Keratinocyte (primary cell): ENCODE measurements around the gene C16orf96.

Experiments used
- CTCF ChIP-seq, 3 experiments: IDR thresholded peaks in 1 of 3; conservative IDR thresholded peaks in 1 of 3; optimal IDR thresholded peaks in 1 of 3; 2 replicates in 2 of 3; 3 replicates in 1 of 3; pipeline versions ENCODE3 to v1.5.1; 2011; ENCODE audit warnings: low read length in 3 of 3, mild to moderate bottlenecking in 3 of 3, moderate library complexity in 2 of 3, control low read depth in 1 of 3, inconsistent platforms in 1 of 3; ENCODE audit not compliant: insufficient read depth in 2 of 3; ENCODE audit errors: extremely low read depth in 1 of 3
- EZH2 ChIP-seq: IDR thresholded peaks from one replicate; pipeline ENCODE4 v1.6.1; 2012; ENCODE audit warnings: inconsistent platforms, mild to moderate bottlenecking, low read length, moderate library complexity

GRCh38 chr16:4525069-4525468 is 31.1 kb upstream of the C16orf96 start:
- TF ChIP-seq EZH2 = no peak
- TF ChIP-seq CTCF (optimal IDR thresholded peaks at IDR 0.05 in 1 of 3, IDR thresholded peaks at IDR 0.05 in 1 of 3, conservative IDR thresholded peaks at IDR 0.05 in 1 of 3; ENCODE audit: extremely low read depth in 1 of 3, insufficient read depth in 2 of 3, low read length in 3 of 3) = no peak
